Measurements from ENCODE around the gene EPHB2. TPM values are rescaled to one million over a fixed set of nuclear protein-coding genes. Genes with fewer than 3 reads are reported as not detected.

Gene EPHB2
- total RNA-seq, 2 donors from 2014 or later, result 34.0 to 50.7 TPM

DNA sequence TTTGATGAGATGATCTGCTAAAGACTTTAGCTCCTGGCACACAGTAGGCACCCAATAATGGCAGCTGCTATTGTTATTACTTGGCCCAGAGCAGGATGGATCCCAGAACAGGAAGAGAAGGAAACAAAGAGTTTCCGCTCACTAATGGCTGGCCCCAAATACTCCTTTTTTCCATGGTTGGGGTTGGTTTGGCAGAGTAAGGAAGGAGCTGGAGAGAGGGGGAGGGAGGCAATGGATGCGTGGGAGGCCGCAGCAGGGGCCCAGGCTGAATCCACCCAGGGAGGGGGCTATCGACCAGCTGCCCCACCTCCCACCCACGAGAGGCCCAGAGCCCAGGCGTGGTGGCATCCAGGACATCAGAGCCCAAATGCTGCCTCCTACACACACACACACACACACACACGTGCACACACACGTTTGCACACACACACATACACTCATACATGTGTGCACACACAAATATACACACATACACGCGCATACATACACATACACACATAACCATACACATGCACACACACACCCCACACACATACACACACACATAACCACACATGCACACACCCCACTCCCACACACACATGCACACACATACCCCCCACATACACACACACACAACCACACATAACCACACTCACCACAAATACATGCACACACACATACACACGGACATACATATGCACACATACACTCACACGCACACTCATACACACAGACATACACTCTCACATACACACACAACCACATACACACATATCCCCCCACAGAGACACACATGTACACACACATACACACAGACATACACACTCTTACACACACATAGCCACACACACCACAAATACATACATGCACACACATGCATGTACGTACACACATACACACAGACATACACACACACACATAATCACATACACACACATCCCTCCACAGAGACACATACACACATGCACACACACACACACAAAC, 32.4 kb upstream of the EPHB2 start:
- no peaks in the 10 kb centered on the region for H3K4me1 Mint-ChIP-seq
- H3K36me3 Mint-ChIP-seq (ENCODE audit: low read depth), result no peaks in the 10 kb centered on the region
- no peak overlapping the region for H3K27ac Mint-ChIP-seq
- no peaks in the 10 kb centered on the region for H3K9me3 ChIP-seq (ENCODE audit: control insufficient read depth, low read length)
- H3K4me3 ChIP-seq (ENCODE audit: low read length), result no peak overlapping the region
- H3K9ac ChIP-seq (ENCODE audit: extremely low read depth, low read length, poor library complexity, severe bottlenecking), result no peak overlapping the region
- peaks cover 2% of the 10 kb centered on the region for H3K4me1 ChIP-seq (ENCODE audit: control insufficient read depth, insufficient read depth, low read length)
- DNase-seq, result no peak
- H3K9me3 Mint-ChIP-seq, result no peaks in the 10 kb centered on the region
- peaks cover 2% of the 10 kb centered on the region for H3K27me3 Mint-ChIP-seq (ENCODE audit: insufficient read depth)
- TF ChIP-seq CTCF (conservative IDR thresholded peaks at IDR 0.05), result no peak
- H3K27ac ChIP-seq (ENCODE audit: low read depth, low read length), result no peak overlapping the region
- H3K4me3 Mint-ChIP-seq, result no peak overlapping the region
- 83 to 90% methylated on average over 4 to 13 of the region's 13 CpGs for WGBS, 2 experiments (ENCODE audit: insufficient coverage in 1 of 2, insufficient read length in 1 of 2)
- no peaks in the 10 kb centered on the region for H3K27me3 ChIP-seq (ENCODE audit: control insufficient read depth, insufficient read depth, low read length, poor library complexity, severe bottlenecking)
- H3K36me3 ChIP-seq (ENCODE audit: control insufficient read depth, insufficient read depth, low read length), result no peaks in the 10 kb centered on the region

DNA sequence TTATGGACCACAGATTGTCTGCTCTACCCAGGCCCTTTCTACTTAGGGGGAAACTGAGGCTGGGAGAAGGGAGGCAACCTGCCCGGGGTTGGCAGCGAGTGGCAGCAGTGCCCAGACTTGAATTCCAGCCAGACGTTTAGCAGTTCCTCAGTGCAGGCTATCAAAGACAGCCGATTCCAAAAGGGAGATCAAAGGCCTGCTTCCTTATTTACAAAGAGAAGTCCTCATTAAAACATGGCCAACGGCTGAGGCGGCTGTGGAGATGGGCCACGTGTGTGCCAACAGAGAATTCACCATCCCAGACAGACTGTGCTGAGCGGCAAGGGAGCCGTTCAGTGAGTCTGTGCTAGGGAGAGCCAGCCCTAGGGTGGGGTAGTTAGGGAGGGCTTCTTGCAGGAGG, 29.9 kb upstream of the EPHB2 start:
- Mint-ChIP-seq H3K4me3 (no peak overlapping the region), H3K4me1 (peaks cover 20% of the 10 kb centered on the region), H3K27me3 (ENCODE audit: insufficient read depth) (peaks cover 9% of the 10 kb centered on the region), H3K27ac (no peak overlapping the region), H3K9me3 (no peaks in the 10 kb centered on the region), H3K36me3 (ENCODE audit: low read depth) (no peaks in the 10 kb centered on the region)
- peaks cover 10% of the 10 kb centered on the region for H3K4me1 ChIP-seq (ENCODE audit: control insufficient read depth, insufficient read depth, low read length)
- H3K9me3 ChIP-seq (ENCODE audit: control insufficient read depth, low read length), result no peaks in the 10 kb centered on the region
- TF ChIP-seq CTCF (conservative IDR thresholded peaks at IDR 0.05), result no peak
- no peak overlapping the region for H3K9ac ChIP-seq (ENCODE audit: extremely low read depth, low read length, poor library complexity, severe bottlenecking)
- no peaks in the 10 kb centered on the region for H3K36me3 ChIP-seq (ENCODE audit: control insufficient read depth, insufficient read depth, low read length)
- H3K4me3 ChIP-seq (ENCODE audit: low read length), result no peak overlapping the region
- H3K27me3 ChIP-seq (ENCODE audit: control insufficient read depth, insufficient read depth, low read length, poor library complexity, severe bottlenecking), result no peaks in the 10 kb centered on the region
- 87 to 91% methylated on average over 9 of the region's 9 CpGs for WGBS, 2 experiments (ENCODE audit: insufficient coverage in 1 of 2, insufficient read length in 1 of 2)
- DNase-seq, result no peak
- no peak overlapping the region for H3K27ac ChIP-seq (ENCODE audit: low read depth, low read length)

DNA sequence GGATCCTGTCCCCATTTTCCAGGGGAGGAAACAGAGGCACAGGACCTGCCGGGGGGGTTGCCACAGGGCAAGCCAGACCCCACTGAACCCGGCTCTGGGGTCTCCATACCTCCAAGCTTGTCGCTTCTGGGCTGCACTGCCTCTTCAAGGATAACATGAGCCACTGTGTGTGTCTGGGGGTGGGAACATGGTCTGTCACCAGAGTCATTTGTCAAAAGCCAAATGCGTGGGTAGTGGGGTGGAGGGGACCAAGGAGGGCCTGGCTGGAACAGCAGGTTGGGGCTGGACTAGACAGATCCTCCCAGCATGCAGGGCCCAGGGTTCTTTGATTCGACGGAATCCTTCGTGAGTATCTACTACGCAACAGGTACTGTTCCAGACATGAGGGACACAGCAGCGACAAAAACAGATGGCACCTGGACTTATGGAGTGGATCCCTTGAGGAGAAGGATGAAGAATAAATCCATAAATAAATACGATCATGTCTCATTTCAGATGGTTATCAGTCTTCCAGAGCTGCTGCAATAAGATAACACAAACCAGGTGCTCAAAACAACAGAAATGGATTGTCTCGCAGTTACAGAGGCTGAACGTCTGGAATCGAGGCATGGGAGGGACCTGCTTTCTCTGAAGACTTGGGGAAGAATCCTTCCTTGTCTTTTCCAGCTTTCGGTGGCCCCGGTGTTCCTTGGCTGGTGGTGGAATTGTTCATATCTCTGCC, 28.9 kb upstream of the EPHB2 start:
- peaks cover 10% of the 10 kb centered on the region for H3K4me1 ChIP-seq (ENCODE audit: control insufficient read depth, insufficient read depth, low read length)
- H3K36me3 ChIP-seq (ENCODE audit: control insufficient read depth, insufficient read depth, low read length), result no peaks in the 10 kb centered on the region
- H3K9ac ChIP-seq (ENCODE audit: extremely low read depth, low read length, poor library complexity, severe bottlenecking), result no peak overlapping the region
- WGBS, 2 experiments (ENCODE audit: insufficient coverage in 1 of 2, insufficient read length in 1 of 2), result 93 to 97% methylated on average over 9 to 15 of the region's 15 CpGs
- Mint-ChIP-seq H3K27me3 (ENCODE audit: insufficient read depth) (peaks cover 11% of the 10 kb centered on the region), H3K4me3 (no peak overlapping the region), H3K27ac (no peak overlapping the region), H3K36me3 (ENCODE audit: low read depth) (no peaks in the 10 kb centered on the region), H3K4me1 (peaks cover 23% of the 10 kb centered on the region), H3K9me3 (no peaks in the 10 kb centered on the region)
- H3K9me3 ChIP-seq (ENCODE audit: control insufficient read depth, low read length), result no peaks in the 10 kb centered on the region
- no peak overlapping the region for H3K27ac ChIP-seq (ENCODE audit: low read depth, low read length)
- no peak for TF ChIP-seq CTCF (conservative IDR thresholded peaks at IDR 0.05)
- H3K4me3 ChIP-seq (ENCODE audit: low read length), result no peak overlapping the region
- no peak for DNase-seq
- H3K27me3 ChIP-seq (ENCODE audit: control insufficient read depth, insufficient read depth, low read length, poor library complexity, severe bottlenecking), result no peaks in the 10 kb centered on the region
